ENCODE results near the gene C2CD4D.
"Not testable (repeated sequence)": the region's sequence is repeated elsewhere in the genome, so short reads cannot be mapped to it uniquely, and the experiment has no call there.

Gene C2CD4D

DNA sequence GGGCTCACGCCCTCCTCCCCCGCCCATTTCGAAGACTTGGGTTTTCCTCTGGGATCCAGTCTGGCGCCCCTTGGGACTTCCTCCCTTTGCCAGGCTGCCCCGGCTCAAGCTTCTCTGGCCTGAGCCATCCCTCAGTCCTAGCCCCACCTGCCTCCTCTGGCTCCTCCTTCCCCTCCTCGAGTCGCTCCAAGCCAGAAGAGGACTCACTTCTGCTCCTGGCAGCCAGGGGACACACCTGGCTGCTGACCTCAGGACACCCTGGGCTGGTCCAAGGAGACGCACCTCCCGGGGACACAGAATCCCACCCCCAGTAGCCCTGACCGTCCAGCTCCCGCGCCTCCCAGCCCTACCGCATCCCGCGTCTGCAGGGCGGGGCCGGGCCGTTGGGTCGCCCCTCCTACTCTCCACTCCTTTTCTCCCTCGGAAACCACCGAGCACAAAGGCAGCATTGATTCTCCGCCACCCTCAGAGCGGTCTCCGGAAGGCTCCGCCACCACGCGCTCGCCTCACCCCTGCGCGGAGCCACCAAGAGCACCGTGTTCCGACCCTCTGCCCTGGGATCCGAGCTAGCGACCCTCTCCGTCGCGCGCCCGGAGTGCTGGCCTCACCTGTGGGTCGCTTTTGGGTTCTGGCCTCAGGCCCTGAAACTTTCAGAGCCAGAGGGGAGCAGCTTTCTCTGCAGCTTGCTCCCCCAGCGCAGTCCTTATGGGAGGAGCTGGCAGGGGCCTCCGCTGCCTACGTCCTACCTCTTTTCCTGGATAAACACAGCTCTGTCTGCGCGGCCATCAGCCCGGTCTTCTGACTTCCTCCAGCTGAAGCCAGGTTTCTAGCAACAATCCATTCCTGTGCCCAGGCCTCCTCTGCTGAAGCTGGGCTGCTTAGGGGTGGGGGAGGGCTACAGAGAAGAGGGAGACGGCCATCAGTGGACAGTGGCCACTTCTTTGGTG lies at the start of gene C2CD4D:
TSS of gene C2CD4D (minus strand) at position 364 of the 947 bp plus-strand sequence. CDS start 831 bp downstream, outside the sequence.
- no peak for FAIRE-seq

DNA sequence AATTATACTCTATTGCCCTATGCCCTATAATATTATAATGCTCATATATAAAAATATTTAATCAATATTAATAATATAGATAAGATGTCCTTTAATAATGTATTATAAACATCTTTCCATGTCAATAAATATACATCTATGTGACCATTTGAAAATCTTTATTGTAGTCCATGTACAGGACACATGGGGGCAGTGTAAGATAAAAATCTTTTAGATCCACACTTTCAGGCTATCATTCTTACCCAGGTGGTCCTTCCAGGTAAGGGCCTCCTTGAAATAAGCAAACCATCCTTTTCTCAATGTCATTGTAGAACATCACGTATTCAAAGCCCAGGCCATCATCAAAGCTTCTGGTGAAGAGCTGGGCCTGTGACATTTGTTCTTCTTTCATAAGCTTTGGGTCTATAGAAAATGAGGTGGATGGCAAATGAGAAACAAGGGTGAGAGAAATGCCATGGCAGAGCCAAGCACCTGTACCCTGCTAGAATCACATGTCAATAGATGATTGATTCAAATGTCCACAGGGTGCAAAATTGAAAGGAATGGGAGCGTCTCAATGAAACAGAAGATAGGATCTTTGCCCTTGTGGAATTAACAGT lies 49.5 kb upstream of the C2CD4D start:
- FAIRE-seq = no peak

DNA sequence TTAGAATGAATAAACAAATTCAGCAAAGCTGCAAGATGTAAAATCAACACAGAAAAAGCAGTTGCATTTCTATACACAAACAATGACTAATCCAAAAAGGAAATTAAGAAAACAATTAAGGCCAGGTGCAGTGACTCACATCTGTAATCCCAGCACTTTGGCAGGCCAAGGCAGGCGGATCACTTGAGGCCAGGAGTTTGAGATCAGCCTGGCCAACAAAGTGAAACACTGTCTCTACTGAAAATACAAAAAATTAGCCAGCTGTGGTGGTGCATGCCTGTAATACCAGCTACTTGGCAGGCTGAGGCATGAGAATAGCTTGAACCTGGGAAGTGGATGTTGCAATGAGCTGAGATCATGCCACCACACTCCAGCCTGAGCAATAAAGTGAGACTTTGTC lies 47.4 kb upstream of the C2CD4D start:
- no peak for FAIRE-seq

DNA sequence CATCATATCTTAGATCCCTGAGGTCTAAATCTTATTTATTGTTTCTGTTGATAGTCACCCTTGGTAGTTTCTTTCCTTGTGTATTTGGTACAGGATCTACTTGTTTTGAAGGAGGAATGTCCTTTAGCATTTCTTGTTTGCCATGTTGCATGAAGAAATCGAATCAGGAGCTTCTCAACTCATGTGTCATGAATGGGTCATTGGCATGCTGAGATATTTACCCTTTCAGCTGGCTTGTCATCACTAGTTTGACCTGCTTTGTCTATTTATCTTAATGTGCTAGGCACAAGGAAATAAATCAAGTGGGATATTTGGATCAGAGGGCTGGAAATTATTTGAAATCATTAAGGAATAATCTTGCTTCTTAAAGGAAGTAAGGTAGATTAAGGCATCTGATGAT lies 45.9 kb upstream of the C2CD4D start:
- no peak for FAIRE-seq

DNA sequence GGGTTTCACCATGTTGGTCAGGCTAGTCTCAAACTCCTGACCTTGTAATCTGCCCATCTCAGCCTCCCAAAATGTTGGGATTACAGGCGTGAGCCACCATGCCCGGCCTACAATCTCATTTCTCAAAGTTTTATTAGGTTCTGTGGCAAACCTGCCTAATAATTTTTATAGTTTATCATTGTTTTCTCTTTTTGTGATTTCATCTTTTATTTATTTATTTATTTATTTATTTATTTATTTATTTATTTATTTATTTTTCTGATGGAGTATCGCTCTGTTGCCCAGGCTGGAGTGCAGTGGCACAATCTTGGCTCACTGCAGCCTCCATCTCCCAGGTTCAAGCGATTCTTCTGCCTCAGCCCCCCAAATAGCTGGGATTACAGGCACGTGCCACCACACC lies 45.3 kb upstream of the C2CD4D start:
- not testable (repeated sequence) for FAIRE-seq

DNA sequence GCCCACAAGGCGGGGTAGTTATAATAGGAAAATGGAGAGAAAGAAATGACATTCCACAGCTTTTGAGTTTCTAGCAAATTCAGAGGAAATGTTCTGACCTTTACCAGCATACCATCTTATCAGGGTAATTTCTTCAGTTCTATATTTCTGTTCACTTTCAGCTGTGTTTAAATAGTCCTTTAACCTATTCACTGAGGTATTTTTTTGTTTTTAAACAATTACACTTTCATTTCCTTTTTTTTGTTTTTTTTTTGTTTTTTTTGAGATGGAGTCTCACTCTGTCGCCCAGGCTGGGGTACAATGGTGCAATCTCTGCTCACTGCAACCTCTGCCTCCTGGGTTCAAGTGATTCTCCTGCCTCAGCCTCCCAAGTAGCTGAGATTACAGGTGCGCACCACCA lies 44.8 kb upstream of the C2CD4D start:
- FAIRE-seq = not testable (repeated sequence)

DNA sequence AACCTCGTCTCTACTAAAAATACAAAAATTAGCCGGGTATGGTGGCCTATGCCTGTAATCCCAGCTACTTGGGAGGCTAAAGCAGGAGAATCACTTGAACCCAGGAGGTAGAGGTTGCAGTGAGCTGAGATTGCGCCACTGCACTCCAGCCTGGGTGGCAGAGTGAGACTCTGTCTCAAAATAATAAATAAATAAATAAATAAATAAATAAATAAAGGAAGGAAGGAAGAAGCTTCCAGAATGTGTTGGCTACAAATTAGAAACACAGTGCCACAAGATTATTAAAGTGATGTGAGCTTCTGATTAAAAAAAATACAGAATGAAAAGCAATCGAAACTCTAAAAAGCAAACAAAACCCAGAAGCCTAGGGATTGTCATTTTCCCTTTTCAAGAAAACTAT lies 44.3 kb upstream of the C2CD4D start:
- not testable (repeated sequence) for FAIRE-seq

DNA sequence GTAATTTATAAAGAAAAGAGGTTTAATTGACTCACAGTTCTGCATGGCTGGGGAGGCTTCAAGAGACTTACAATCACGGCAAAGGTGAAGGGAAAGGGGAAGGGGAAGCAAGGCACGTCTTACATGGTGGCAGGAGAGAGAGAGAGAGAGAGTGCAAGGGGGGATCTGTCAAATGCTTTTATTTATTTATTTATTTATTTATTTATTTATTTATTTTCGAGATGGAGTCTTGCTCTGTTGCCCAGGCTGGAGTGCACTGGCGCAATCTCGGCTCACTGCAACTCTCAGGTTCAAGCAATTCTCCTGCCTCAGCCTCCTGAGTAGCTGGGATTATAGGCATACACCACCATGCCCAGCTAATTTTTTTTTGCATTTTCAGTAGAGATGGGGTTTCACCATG lies 43.3 kb upstream of the C2CD4D start:
- FAIRE-seq = not testable (repeated sequence)

DNA sequence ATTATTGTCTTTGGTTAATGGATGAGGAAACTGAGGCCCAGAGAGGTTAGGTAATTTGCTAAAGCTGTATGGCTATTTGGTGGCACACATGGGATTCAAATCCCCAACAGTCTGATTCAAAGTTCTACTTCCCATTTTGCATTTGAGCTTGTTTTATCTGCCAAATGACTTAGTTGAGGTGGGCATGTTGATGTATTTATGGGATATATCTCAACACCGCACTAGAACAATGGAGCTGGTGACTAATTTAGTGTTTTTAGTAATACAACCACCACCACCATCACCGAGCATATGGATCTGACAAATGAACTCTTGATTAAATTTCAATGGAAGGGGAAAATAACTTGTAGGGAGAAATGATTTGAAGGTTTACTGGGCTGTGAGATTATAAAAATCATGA lies 42.8 kb upstream of the C2CD4D start:
- no peak for FAIRE-seq

DNA sequence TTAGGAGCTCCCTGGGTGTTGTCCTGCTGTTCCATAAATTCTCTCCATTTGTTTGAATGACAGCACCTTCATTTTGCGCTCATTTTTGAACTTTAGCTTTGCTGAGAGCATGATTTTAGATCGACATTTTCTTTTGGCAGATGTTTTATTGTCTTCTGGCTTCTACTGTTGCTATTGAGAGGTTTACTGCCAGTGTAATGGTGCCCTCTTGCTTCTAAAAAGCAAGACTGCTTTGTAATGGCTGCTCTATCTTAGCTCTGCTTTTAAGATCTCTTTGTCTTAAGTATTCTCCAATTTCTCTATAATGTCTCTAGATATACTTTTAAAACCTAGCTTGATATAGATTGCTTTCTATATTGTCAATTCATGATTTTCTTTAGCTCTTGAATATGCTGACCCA lies 41.9 kb upstream of the C2CD4D start:
- FAIRE-seq = no peak

DNA sequence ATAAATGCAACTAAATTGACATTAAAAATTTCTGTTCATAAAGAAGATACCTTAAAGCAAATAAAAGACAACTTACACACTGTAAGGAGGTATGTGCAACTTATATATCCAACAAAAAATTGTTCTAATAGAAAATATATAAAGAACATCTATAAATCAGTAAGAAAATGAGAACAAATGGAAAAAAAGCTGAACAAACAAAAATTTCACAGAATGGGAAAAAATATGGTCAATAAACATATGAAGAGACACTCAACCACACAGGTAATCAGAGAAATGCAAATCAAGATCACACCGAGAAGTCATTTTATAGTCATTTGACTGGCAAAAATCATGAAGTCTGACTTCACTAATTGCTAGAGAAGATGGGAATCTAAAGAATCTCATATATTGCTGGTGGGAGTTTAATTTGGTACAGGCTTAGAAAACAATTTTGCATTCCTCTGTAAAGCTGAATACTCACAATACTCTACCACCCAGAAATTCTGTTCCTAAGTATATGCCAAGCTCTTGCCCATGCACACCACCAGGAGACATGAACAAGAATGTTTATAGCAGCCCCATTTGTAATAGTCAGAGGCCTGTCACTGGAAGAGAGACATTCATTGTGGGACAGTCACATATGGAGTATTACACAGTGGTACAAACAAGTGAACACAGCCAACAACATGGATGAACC lies 35.9 kb upstream of the C2CD4D start:
- FAIRE-seq = no peak

DNA sequence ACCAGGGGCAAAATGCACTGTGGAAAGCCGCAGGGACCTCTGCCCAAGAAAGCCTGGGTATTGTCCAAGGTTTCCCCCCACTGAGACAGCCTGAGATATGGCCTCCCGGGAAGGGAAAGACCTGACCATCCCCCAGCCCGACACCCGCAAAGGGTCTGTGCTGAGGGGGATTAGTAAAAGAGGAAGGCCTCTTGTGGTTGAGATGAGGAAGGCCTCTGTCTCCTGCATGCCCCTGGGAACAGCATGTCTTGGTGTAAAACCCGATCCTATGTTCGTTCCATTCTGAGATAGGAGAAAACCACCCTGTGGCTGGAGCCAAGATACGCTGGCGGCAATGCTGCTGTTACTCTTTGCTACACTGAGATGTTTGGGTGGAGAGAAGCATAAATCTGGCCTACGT lies 33.2 kb upstream of the C2CD4D start:
- FAIRE-seq = not testable (repeated sequence)

DNA sequence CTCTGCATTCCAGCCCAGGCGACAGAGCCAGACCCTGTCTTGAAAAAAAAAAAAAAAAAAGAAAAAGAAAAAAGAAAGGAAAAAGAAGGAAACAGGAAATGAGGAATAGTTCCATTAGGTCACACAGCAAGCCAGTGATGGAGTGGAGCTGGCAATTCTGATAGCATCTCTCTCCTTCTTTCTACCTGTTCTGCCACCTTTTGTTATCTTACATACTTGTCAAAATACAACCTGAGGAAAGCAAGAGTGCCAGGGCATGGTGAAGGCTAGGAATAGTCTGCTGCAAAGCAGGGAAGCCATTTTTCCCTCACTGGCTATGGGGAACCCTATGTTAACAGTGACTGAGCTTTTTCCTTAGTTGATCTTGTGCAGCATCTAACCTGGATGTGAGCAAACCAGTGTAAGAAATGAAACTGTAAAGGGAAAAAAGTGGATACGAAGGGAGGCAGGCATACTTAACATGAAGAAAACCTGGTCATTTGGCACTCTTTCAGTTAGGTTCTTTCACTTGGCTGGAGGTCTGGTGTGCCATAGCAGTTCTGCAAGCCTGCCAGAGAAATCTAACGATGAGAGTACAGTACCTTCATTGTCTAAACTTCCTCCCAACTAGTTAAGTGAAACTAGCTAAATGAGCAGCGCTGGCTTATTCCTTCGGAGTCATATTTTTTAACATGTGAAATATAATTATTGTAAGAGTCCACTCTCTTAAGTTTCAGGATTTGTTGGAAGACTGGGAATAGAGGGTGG lies 31.8 kb upstream of the C2CD4D start:
- no peak for FAIRE-seq

DNA sequence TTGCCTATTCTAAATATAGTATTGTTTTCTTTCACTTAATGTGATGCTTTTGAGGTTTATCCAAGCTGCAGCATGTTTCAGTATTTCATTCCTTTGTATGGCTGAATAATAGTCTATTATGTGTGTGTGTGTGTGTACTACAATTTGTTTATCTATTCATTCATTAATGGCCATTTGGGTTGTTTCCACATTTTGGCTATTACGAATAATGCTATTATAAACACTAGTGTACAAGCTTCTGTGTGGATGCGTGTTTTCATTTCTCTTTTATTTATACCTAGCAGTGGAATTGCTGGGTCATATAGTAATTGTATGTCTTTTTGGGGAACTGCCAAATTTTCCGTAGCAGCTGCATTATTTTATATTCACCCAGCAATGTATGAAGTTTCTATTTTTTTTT lies 28.9 kb upstream of the C2CD4D start:
- no peak for FAIRE-seq

DNA sequence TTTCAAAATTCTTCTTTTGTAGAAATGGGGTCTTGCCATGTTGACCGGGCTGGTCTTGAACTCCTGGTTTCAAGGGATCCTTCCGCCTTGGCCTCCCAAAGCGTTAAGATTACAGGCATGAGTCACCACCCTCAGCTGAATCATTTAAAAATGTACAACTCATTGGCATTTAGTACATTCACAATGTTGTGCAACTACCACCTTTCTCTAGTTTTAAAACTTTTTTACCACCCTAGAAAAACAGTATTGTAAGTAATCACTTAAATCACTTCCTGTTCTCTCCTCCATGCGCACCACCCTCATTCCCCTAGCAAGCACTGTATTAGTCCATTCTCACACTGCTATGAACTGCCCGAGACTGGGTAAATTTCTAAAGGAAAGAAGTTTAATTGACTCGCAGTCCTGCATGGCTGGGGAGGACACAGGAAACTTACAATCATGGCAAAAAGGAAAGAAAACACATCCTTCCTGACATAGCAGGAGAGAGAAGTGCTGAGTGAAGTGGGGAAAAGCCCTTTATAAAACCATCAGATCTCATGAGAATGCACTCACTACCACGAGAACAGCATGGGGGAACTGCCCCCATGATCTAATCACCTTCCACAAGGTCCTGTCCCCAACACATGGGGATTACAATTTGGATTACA lies 28.3 kb upstream of the C2CD4D start:
- no peak for FAIRE-seq

DNA sequence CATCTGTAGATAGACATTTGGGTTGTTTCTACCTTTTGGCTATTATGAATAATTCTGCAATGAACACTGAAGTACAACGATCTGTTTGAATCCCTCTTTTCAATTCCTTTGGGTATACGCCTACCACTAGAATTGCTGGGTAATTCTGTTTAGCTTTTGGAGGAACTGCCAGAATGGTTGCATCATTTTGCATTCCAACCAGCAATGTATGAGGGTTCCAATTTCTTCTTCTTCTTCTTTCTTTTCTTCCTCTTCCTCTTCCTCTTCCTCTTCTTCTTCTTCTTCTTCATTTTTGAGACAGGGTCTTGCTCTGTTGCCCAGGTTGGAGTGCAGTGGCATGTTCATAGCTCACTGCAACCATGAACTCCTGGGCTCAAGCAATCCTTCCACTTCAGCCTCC lies 27.7 kb upstream of the C2CD4D start:
- FAIRE-seq = no peak

DNA sequence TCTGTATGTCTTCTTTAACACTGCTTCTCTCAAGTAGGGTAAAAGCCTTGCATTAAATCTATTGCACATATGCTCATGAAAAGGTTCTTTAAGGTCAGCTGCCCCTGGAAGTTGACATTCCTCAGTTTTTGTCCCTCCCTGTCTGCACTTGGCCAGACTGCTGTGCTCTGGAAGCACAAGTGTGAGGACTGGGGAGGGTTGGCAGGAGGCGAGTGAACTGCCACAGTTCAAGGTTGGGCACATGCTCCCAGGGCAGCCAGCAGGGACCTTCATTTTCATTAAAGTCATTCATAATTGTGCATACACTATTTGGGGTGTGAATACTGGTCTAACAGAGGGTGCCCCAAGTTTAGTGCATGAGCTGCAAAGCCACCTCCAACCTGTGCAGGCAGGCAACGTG lies 24.8 kb upstream of the C2CD4D start:
- no peak for FAIRE-seq

DNA sequence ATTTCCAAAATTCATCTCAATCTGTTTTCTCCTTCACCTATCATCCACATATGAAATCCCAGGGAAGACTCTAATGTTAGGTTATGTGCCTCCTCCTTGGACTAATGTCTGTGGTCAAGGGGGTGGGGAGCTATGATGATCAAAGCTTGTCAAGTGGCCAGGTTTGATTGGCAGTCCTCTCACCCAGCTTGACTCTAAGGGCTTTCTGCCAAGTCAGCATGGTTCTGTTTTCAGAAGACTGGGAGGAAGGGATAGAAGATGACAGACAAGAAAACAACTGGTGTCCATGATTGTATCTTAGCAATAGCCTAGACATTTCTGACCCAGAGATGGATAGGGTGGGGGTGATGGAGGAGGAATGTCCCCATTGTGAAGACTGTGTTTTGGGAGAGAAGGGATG lies 23.0 kb upstream of the C2CD4D start:
- no peak for FAIRE-seq

DNA sequence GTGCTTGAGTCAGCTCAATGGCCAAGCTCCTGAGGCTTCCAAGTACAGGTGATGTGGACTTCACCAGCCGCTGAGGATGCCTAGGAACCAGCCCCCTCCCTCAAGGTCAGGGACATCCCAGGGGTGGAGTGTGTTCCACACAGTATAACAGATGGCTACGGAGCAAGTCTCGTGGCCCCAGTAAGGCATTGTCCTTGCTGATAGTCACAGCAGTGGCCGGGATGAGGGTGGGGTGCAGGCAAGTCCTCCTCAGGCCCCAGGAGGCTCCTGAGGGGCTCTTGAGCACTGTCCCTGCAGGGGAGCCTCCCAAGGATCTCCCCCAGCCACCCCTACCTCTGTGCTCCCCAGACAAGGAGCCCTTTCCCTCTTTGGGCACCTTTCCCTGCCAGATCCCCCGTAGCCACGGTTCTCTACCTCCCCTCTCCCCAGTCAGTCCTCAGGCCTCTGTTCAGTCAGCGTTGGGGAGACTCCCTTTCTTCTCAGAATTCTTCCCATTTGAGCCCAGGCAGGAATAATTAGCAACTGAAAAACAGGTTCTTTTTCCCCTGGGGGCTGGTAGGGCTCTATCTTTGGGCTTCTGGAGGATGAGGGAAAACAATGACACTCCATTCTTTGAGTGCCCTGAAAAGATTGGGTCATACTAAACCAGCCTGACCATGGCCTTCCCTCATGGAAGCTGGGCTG lies 21.0 kb upstream of the C2CD4D start:
- FAIRE-seq = no peak

DNA sequence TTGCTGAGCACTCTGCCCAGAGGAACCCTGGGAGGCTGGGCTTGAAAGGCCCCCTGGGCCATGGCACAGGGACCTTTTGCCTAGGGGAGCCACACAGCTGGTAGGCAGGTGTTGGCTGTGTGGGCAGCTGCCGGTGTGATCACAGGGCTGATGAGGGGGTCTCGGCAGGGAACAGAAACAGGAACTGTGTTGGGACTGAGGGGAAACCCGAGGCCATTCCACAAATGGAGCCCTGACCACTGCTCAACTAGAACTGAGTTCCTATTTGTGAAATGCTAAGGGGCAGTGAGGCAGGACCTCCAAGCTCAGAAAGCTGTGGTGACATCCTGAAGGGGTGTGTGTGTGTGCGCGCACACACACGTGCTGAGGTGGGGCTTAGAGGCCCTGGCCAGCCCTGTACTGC lies 20.3 kb upstream of the C2CD4D start:
- FAIRE-seq = no peak

DNA sequence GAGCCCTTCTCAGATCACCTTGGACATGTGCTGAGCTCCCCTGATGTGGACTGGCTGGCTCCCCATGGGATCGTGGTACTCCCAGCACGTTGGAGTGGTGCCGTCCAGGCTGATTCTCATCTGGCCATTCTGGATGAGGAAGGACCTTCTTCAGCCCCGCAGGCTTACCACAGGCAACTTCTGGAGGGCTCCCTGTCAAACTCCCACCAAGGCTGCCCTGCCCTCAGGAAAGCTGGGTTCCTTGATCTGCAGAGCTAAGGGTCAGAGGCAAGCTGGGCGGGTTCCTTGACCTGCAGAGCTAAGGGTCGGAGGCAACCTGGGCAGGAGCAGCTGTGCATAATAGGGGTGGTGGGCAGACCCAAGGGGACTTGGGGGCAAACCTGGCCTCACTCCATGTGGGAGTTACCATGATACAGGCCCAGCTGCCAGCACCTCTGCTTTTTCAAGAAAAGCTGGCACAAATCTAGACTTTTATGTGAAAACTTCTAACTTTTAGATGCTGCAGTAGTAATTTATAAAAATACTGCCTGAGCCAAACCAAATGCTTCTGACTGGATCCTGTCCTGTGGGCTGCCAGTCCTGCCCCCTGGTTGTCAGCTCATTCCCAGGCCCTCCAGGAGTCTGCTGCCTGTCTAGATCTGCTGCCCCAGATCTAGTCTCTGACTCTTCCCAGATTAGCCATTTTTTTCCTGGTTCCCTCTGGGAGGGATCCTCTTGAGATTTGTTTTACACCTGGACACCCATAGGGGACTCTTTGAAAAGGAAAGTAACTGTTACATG lies 19.5 kb upstream of the C2CD4D start:
- FAIRE-seq = no peak

All from colon (tissue), 2 donors.